Kidney epithelial cell (primary cell): ENCODE measurements around the gene GPR149. TPM values are rescaled to one million over a fixed set of nuclear protein-coding genes. Genes with fewer than 3 reads are reported as not detected.

Experiments
- DNase-seq: peaks from one replicate; pipeline ENCODE4 v3.0.0-alpha.2; 2010; ENCODE audit warnings: low read depth
- H3K27me3 ChIP-seq: 2 replicates; pipeline ENCODE4 v1.6.0; 2011; ENCODE audit warnings: low read length; ENCODE audit not compliant: control insufficient read depth, insufficient read depth
- H3K36me3 ChIP-seq: 2 replicates; pipeline ENCODE4 v1.5.1; 2011; ENCODE audit warnings: low read length; ENCODE audit not compliant: control insufficient read depth, insufficient read depth
- H3K4me3 ChIP-seq: 2 replicates; pipeline ENCODE4 v1.5.1; 2011; ENCODE audit warnings: low read depth, mild to moderate bottlenecking, control low read depth, low read length
- total RNA-seq: library from RNA; depleted of rRNA; stranded (reverse); fragments of >200 nt; gene quantifications from 2 replicates; pipeline ENCODE4 v1.2.3, GENCODE V29; 2015
- TF ChIP-seq, protein P1 (sequence below): IDR thresholded peaks from 2 replicates; pipeline ENCODE4 v1.5.1; 2011; ENCODE audit warnings: mild to moderate bottlenecking, moderate library complexity, low read length, control low read depth, inconsistent platforms; ENCODE audit not compliant: insufficient read depth, poor library complexity, severe bottlenecking

The GPR149 gene
- total RNA-seq, 1 donor from 2014 or later, result not detected

DNA sequence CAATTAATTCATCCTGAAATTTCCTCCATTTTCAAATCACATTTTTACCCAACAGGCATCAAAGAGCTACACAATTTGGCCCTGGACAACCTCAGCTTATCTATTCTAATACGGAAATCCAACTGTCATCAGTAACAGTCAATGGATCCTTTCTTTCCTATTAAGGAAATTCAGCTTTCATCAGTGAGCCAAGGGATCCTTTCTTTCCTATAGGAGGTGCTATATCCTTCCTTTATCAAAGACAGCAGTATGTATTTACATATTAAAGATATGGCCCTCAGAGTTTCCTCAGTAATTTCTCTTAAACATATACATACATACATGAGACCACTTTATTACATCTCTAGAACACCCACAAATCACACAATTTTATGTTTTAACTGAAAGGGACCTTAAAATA, 115.8 kb downstream of the GPR149 start:
- H3K36me3 ChIP-seq, result peaks cover 1% of the 10 kb centered on the region
- DNase-seq, result no peak
- no peaks in the 10 kb centered on the region for H3K27me3 ChIP-seq
- H3K4me3 ChIP-seq, result no peak overlapping the region
- TF ChIP-seq, protein P1, sequence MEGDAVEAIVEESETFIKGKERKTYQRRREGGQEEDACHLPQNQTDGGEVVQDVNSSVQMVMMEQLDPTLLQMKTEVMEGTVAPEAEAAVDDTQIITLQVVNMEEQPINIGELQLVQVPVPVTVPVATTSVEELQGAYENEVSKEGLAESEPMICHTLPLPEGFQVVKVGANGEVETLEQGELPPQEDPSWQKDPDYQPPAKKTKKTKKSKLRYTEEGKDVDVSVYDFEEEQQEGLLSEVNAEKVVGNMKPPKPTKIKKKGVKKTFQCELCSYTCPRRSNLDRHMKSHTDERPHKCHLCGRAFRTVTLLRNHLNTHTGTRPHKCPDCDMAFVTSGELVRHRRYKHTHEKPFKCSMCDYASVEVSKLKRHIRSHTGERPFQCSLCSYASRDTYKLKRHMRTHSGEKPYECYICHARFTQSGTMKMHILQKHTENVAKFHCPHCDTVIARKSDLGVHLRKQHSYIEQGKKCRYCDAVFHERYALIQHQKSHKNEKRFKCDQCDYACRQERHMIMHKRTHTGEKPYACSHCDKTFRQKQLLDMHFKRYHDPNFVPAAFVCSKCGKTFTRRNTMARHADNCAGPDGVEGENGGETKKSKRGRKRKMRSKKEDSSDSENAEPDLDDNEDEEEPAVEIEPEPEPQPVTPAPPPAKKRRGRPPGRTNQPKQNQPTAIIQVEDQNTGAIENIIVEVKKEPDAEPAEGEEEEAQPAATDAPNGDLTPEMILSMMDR, result no peak

DNA sequence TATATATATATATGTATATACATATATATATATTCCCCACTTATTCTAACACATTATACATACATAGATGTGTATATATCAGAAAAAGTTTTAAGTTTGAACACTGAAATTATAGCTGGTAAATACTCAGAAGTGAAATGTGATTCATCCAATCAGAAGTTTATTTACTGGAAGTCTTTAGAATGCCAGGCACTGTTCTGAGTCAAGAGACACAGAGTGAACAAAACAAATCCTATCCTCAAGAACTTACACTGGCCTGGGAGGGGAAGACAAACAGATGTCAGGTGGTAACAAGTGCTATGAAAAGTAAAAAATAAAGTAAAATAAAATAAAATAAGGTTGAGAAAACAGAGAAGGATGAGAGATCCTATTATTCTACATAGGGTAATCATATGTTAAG, 119.2 kb downstream of the GPR149 start:
- H3K27me3 ChIP-seq, result no peaks in the 10 kb centered on the region
- TF ChIP-seq, protein P1, result no peak
- no peak overlapping the region for H3K4me3 ChIP-seq
- H3K36me3 ChIP-seq, result peaks cover 1% of the 10 kb centered on the region
- DNase-seq, result no peak

DNA sequence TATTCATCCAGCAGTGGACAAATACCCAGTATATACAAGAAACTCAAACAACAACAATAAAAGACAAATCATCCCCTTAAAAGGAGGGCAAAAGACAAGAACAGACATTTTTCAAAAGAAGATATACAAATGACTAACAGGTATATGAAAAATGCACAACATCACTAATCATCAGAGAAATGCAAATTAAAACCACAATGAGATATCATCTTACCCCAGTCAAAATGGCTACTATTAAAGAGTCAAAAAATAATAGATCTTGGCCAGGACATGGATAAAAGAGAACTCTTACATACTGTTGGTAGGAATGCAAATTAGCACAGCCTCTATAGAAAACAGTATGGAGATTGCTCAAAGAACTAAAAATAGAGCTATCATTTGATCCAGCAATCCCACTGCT, 122.6 kb downstream of the GPR149 start:
- Histone ChIP-seq H3K36me3 (peaks cover 1% of the 10 kb centered on the region), H3K27me3 (no peaks in the 10 kb centered on the region), H3K4me3 (no peak overlapping the region)
- TF ChIP-seq, protein P1, result no peak
- no peak for DNase-seq

DNA sequence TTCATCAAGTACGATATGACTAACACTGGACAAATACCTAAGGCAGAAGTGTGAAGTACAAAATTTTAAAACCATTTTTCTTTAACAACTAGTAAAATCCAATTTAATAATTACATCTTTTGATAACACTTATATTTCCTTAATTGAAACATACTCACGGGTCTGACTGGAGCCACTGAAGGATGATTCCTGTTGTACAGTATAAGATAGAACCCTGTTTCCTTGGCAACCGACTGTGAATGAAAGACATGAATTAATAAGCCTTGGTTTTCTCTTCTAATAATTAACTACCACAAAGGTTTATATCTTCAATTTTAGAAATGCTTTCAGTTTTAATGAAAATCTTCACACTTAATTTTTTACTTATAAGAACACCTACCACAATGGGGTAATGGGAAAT, 125.1 kb downstream of the GPR149 start:
- Histone ChIP-seq H3K27me3 (no peaks in the 10 kb centered on the region), H3K4me3 (no peak overlapping the region), H3K36me3 (peaks cover 1% of the 10 kb centered on the region)
- DNase-seq, result no peak
- TF ChIP-seq, protein P1, result no peak

GRCh38 chr3:154304116-154304786, 125.7 kb downstream of the GPR149 start:
- Histone ChIP-seq H3K36me3 (peaks cover 1% of the 10 kb centered on the region), H3K4me3 (no peak overlapping the region), H3K27me3 (no peaks in the 10 kb centered on the region)
- TF ChIP-seq, protein P1, result no peak
- DNase-seq, result no peak

DNA sequence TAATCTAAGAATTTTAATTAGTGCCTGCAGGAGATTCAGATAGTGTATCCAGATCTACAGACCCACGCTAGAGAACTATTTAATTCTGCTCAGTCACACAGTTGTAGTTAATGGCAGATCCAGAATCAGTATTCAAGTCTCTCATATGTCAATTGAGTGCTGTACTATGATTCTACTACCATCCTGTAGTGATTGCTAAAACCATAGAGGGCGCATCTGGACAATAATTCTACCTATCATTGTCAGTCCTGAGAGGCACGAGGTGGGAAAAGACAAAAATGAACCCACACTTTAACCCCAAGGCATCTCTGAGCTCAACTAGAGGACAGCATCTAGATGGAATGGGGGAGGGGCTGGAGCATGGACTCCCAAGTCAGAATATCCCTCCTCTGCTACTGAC, 128.4 kb downstream of the GPR149 start:
- H3K36me3 ChIP-seq, result peaks cover 1% of the 10 kb centered on the region
- TF ChIP-seq, protein P1, result no peak
- no peak for DNase-seq
- H3K27me3 ChIP-seq, result no peaks in the 10 kb centered on the region
- no peak overlapping the region for H3K4me3 ChIP-seq
